ENCODE measurements around the gene TECPR2.

GRCh38 chr14:102320671-102321455 is 41.9 kb upstream of the TECPR2 start:
- no peak for TF ChIP-seq TAF1 (IDR thresholded peaks at IDR 0.05; ENCODE audit: borderline replicate concordance, insufficient read depth, low read length)
- no peak for TF ChIP-seq POLR2AphosphoS5 (IDR thresholded peaks at IDR 0.05; ENCODE audit: low read depth, low read length)
